Pancreas (tissue), 10 donors: ENCODE measurements around the gene ADRA1B. TPM values are rescaled to one million over a fixed set of nuclear protein-coding genes. Genes with fewer than 3 reads are reported as not detected.

Experiments
- ATAC-seq, 4 donors: fragments of 200-7000 bp; cut with Tn5 transposase; one replicate each; pipeline versions ENCODE4 v1.8.0 to v1.9.1; 2020; ENCODE audit warnings: mild to moderate bottlenecking in 4 of 4, moderate library complexity in 4 of 4
- DNase-seq, 6 donors: peaks; one replicate each; pipeline ENCODE4 v3.0.0-alpha.2; 2020
- FAIRE-seq: peaks from 2 replicates; lab custom pipeline; 2012; peaks lifted over from hg19 to GRCh38; lab: Jason Lieb, UNC
- H3K27ac ChIP-seq, 4 donors: fragments of 200-600 bp; sonication (generic); 1 replicate in 3 of 4; 2 replicates in 1 of 4; pipeline versions ENCODE4 v1.5.0 to v1.8.0; 2020
- H3K27me3 ChIP-seq, 4 donors: fragments of 200-600 bp; one replicate each; pipeline ENCODE4 v1.8.0; 2021
- H3K36me3 ChIP-seq, 3 donors: fragments of 200-600 bp; sonication (generic) in 1 of 3; one replicate each; pipeline versions ENCODE4 v1.5.0 to v1.8.0; 2020 to 2021
- H3K4me1 ChIP-seq, 3 donors: fragments of 200-600 bp; one replicate each; pipeline ENCODE4 v1.8.0; 2021
- H3K4me3 ChIP-seq, 4 donors: fragments of 200-600 bp; sonication (generic) in 2 of 4; one replicate each; pipeline versions ENCODE4 v1.5.0 to v1.8.0; 2020 to 2021
- H3K9me3 ChIP-seq, 4 donors: fragments of 200-600 bp; one replicate each; pipeline ENCODE4 v1.8.0; 2021
- CTCF ChIP-seq, 4 donors: fragments of 200-600 bp; sonication (generic) in 3 of 4; IDR thresholded peaks; one replicate each; pipeline versions ENCODE4 v1.5.0 to v1.8.0; 2021; ENCODE audit warnings: antibody characterized with exemption in 4 of 4
- WGBS, 2 donors: extraction: QIAGEN DNeasy Blood & Tissue Kit; methylation state at CpG; one replicate each; pipeline ENCODE4 v1.1.7; 2013; 5-methylcytosine and 5-hydroxymethylcytosine counted together
- intact Hi-C, 3 donors: fragments of 100-400 bp; cut with DNase I; formaldehyde crosslinking; loops; one replicate each; pipeline versions ENCODE4 v1.11.1 to v1.14.2; 2022
- polyA plus RNA-seq, 2 donors: library from polyadenylated mRNA; stranded (reverse); fragments of 200-250 nt; gene quantifications; one replicate each; pipeline ENCODE4 v1.2.3, GENCODE V29; 2013
- total RNA-seq, 6 donors: library from RNA; stranded (reverse); fragmentation: NEBNext Ultra II Directional in 4 of 6; extraction: Animal tissue kit (Norgen Biotek cat#: 25700) in 4 of 6; gene quantifications; one replicate each; pipeline versions ENCODE4 v1.2.1 to v1.2.4, GENCODE V29; 2021 to 2023
- donor health status: healthy with polysubstance abuse.
- donor health status: DM: no; HTN: no; CAD: no; lungs with moderate emphysema.
- donor health status: DM: no; HTN: no; CAD: no.
- donor health status: control.
- donor health status: control.
- donor health status: Bipolar disorder and iron deficiency.
- donor health status: DM: yes; HTN: yes; CAD: no.
- donor health status: DM: no; HTN: no; CAD: no.
- donor health status: DM: no; HTN: no; CAD: no.
- donor health status: DM: yes; HTN: yes; CAD: no.

The ADRA1B gene
- total and polyA plus RNA-seq, 8 donors: 0.11 to 0.49 (median 0.17) TPM

- ATAC-seq (peak in 2 of 4 donors; percentile 29 to 45), DNase-seq (peak in 1 of 6 donors; percentile 3), FAIRE-seq (no peak)
- WGBS, 2 donors: 52 to 59% methylated on average over 7 of the region's 7 CpGs
- no peak overlapping the region for H3K27ac ChIP-seq
- H3K27me3 ChIP-seq: no peaks in the 10 kb centered on the region
- no peaks in the 10 kb centered on the region for H3K36me3 ChIP-seq
- H3K4me1 ChIP-seq: no peaks in the 10 kb centered on the region
- intact Hi-C loops: no loop called here
- H3K4me3 ChIP-seq: no peak overlapping the region
- no peak for TF ChIP-seq CTCF (IDR thresholded peaks at IDR 0.05)
- H3K9me3 ChIP-seq: no peaks in the 10 kb centered on the region
Measured at GRCh38 chr5:159877894-159878448, 38.3 kb upstream of the ADRA1B start.

- Histone ChIP-seq H3K4me3 (no peak overlapping the region), H3K9me3 (no peaks in the 10 kb centered on the region), H3K4me1 (no peaks in the 10 kb centered on the region), H3K36me3 (no peaks in the 10 kb centered on the region), H3K27me3 (no peaks in the 10 kb centered on the region), H3K27ac (no peak overlapping the region)
- DNase-seq: peak in 1 of 6 donors; percentile 15
- peak in 3 of 4 donors; percentile 50 to 64 (median 59) for ATAC-seq
- TF ChIP-seq CTCF (IDR thresholded peaks at IDR 0.05): no peak
- no peak for FAIRE-seq
- WGBS, 2 donors: 5% methylated on average over 11 of the region's 11 CpGs
- intact Hi-C loops: no loop called here
Measured at GRCh38 chr5:159878988-159879471, 37.3 kb upstream of the ADRA1B start.

- ATAC-seq (no peak), FAIRE-seq (no peak), DNase-seq (no peak)
- intact Hi-C loops: no loop called here
- Histone ChIP-seq H3K9me3 (no peaks in the 10 kb centered on the region), H3K27me3 (no peaks in the 10 kb centered on the region), H3K36me3 (no peaks in the 10 kb centered on the region), H3K4me1 (no peaks in the 10 kb centered on the region), H3K4me3 (no peak overlapping the region), H3K27ac (no peak overlapping the region)
- no peak for TF ChIP-seq CTCF (IDR thresholded peaks at IDR 0.05)
- WGBS, 2 donors: 58 to 61% methylated on average over 2 of the region's 2 CpGs
Measured at GRCh38 chr5:159880676-159881075, 35.6 kb upstream of the ADRA1B start.

- no peak for FAIRE-seq
- intact Hi-C loops: no loop called here
- WGBS, 2 donors: 51 to 52% methylated on average over 2 of the region's 2 CpGs
Measured at GRCh38 chr5:159881967-159882366, 34.3 kb upstream of the ADRA1B start.

More at GRCh38 chr5:159881967-159882366, 34.3 kb upstream of the ADRA1B start:
- Histone ChIP-seq H3K27ac (no peak overlapping the region), H3K27me3 (no peaks in the 10 kb centered on the region), H3K36me3 (no peaks in the 10 kb centered on the region), H3K4me3 (no peak overlapping the region), H3K9me3 (no peaks in the 10 kb centered on the region), H3K4me1 (no peaks in the 10 kb centered on the region)
- TF ChIP-seq CTCF (IDR thresholded peaks at IDR 0.05): no peak
- DNase-seq: no peak
- ATAC-seq: no peak
